GM18499 (cell line): Measurements from ENCODE around the gene AKT3.
"Not testable (repeated sequence)": the region's sequence is repeated elsewhere in the genome, so short reads cannot be mapped to it uniquely, and the experiment has no call there.

Source experiments
- ATAC-seq: cut with Tn5 transposase; IDR thresholded peaks from one replicate; pipeline ENCODE4 v1.9.1; 2021; ENCODE audit warnings: moderate number of reproducible peaks; ENCODE audit not compliant: insufficient read depth, unreplicated experiment

The AKT3 gene

GRCh38 chr1:243842978-243843511 lies 7.0 kb downstream of the AKT3 start:
- no peak for ATAC-seq

GRCh38 chr1:243842161-243842560 lies 7.9 kb downstream of the AKT3 start:
- no peak for ATAC-seq

- no peak for ATAC-seq
Observed at GRCh38 chr1:243841507-243841906, 8.5 kb downstream of the AKT3 start.

GRCh38 chr1:243837907-243838535 lies 12.0 kb downstream of the AKT3 start:
- ATAC-seq: peak; percentile 84

- ATAC-seq: no peak
Observed at GRCh38 chr1:243834130-243834529, 15.9 kb downstream of the AKT3 start.

- ATAC-seq: no peak
Observed at GRCh38 chr1:243831463-243831862, 18.6 kb downstream of the AKT3 start.

GRCh38 chr1:243827206-243827605 lies 22.8 kb downstream of the AKT3 start:
- ATAC-seq: no peak

- not testable (repeated sequence) for ATAC-seq
Observed at GRCh38 chr1:243824907-243825306, 25.1 kb downstream of the AKT3 start.

GRCh38 chr1:243821177-243821680 lies 28.8 kb downstream of the AKT3 start:
- no peak for ATAC-seq

GRCh38 chr1:243819438-243819839 lies 30.6 kb downstream of the AKT3 start:
- ATAC-seq: no peak

- no peak for ATAC-seq
Observed at GRCh38 chr1:243818978-243819377, 31.1 kb downstream of the AKT3 start.

GRCh38 chr1:243814718-243815117 lies 35.3 kb downstream of the AKT3 start:
- no peak for ATAC-seq

- not testable (repeated sequence) for ATAC-seq
Observed at GRCh38 chr1:243807346-243807745, 42.7 kb downstream of the AKT3 start.

GRCh38 chr1:243806310-243806709 lies 43.7 kb downstream of the AKT3 start:
- no peak for ATAC-seq

GRCh38 chr1:243802736-243803135 lies 47.3 kb downstream of the AKT3 start:
- no peak for ATAC-seq

GRCh38 chr1:243801378-243801777 lies 48.7 kb downstream of the AKT3 start:
- ATAC-seq: no peak

- ATAC-seq: no peak
Observed at GRCh38 chr1:243799908-243800307, 50.1 kb downstream of the AKT3 start.

GRCh38 chr1:243798726-243799125 lies 51.3 kb downstream of the AKT3 start:
- no peak for ATAC-seq

GRCh38 chr1:243796016-243796415 lies 54.0 kb downstream of the AKT3 start:
- no peak for ATAC-seq

- ATAC-seq: no peak
Observed at GRCh38 chr1:243793298-243793697, 56.7 kb downstream of the AKT3 start.

GRCh38 chr1:243792891-243793290 lies 57.2 kb downstream of the AKT3 start:
- no peak for ATAC-seq

GRCh38 chr1:243792401-243792800 lies 57.6 kb downstream of the AKT3 start:
- ATAC-seq: no peak
